Vagina (tissue), 2 donors: ENCODE results near the gene PXN. TPM values are rescaled to one million over a fixed set of nuclear protein-coding genes. Genes with fewer than 3 reads are reported as not detected.
"Not testable (repeated sequence)": the region's sequence is repeated elsewhere in the genome, so short reads cannot be mapped to it uniquely, and the experiment has no call there.

ENCODE experiments used
- DNase-seq, 2 donors: peaks; one replicate each; pipeline ENCODE4 v3.0.0-alpha.2; 2017; ENCODE audit errors: extremely low spot score in 2 of 2
- H3K27ac ChIP-seq: fragments of 200-600 bp; sonication (generic); one replicate; pipeline ENCODE4 v1.5.1; 2019
- H3K27me3 ChIP-seq: fragments of 200-600 bp; sonication (generic); one replicate; pipeline ENCODE4 v1.5.1; 2019
- H3K36me3 ChIP-seq, 2 donors: fragments of 200-600 bp; sonication (generic); one replicate each; pipeline ENCODE4 v1.5.1; 2017 to 2019
- H3K4me1 ChIP-seq: fragments of 200-600 bp; sonication (generic); one replicate; pipeline ENCODE4 v1.5.1; 2019
- H3K4me3 ChIP-seq, 2 donors: fragments of 200-600 bp; sonication (generic); 1 replicate in 1 of 2; 2 replicates in 1 of 2; pipeline ENCODE4 v1.5.1; 2016 to 2019
- H3K9me3 ChIP-seq: fragments of 200-600 bp; sonication (generic); one replicate; pipeline ENCODE4 v1.5.1; 2019
- CTCF ChIP-seq, 3 experiments: fragments of 450-650 bp in 2 of 3; fragments of 200-600 bp in 1 of 3; sonication (generic) in 1 of 3; IDR thresholded peaks; one replicate each; pipeline ENCODE4 v1.5.1; 2017 to 2019; ENCODE audit warnings: antibody characterized with exemption in 3 of 3, mild to moderate bottlenecking in 2 of 3, moderate library complexity in 2 of 3
- POLR2A ChIP-seq, 2 donors: fragments of 450-650 bp; IDR thresholded peaks; one replicate each; pipeline ENCODE4 v1.6.1; 2017; ENCODE audit warnings: antibody characterized with exemption in 2 of 2, mild to moderate bottlenecking in 2 of 2, moderate library complexity in 2 of 2
- POLR2AphosphoS5 ChIP-seq, 2 donors: sonication (generic); formaldehyde crosslinking; IDR thresholded peaks; one replicate each; pipeline ENCODE4 v1.9.0; 2017; ENCODE audit warnings: antibody characterized with exemption in 2 of 2, mild to moderate bottlenecking in 2 of 2, low read depth in 1 of 2; ENCODE audit not compliant: insufficient read depth in 1 of 2
- intact Hi-C: fragments of 100-400 bp; cut with DNase I; formaldehyde crosslinking; loops from one replicate; pipeline ENCODE4 v1.15.1; 2023
- total RNA-seq: library from RNA; depleted of rRNA; stranded (reverse); fragments of >200 nt; gene quantifications from one replicate; pipeline ENCODE4 v1.2.3, GENCODE V29; 2016

PXN gene
- total RNA-seq, 1 donor from 2014 or later, result 95.3 TPM

GRCh38 chr12:120249875-120250795 is 15.4 kb downstream of the PXN start:
- peak overlapping the region in 1 of 2 donors; percentile 2 for H3K4me3 ChIP-seq
- H3K36me3 ChIP-seq, result no peaks in the 10 kb centered on the region
- TF ChIP-seq CTCF (IDR thresholded peaks at IDR 0.05), result no peak
- TF ChIP-seq POLR2AphosphoS5 (IDR thresholded peaks at IDR 0.05; ENCODE audit: insufficient read depth in 1 of 2, low read depth in 1 of 2), result peak in 1 of 2 donors; percentile 38
- peak overlapping the region; percentile 67 for H3K27ac ChIP-seq
- no peak for DNase-seq
- intact Hi-C loops, result no loop called here
- peaks cover 73% of the 10 kb centered on the region for H3K4me1 ChIP-seq
- no peaks in the 10 kb centered on the region for H3K9me3 ChIP-seq
- H3K27me3 ChIP-seq, result no peaks in the 10 kb centered on the region

- Histone ChIP-seq H3K27ac (peak overlapping the region; percentile 67), H3K9me3 (no peaks in the 10 kb centered on the region), H3K27me3 (no peaks in the 10 kb centered on the region), H3K4me1 (peaks cover 78% of the 10 kb centered on the region), H3K4me3 (peak overlapping the region in 1 of 2 donors; percentile 2), H3K36me3 (no peaks in the 10 kb centered on the region)
- intact Hi-C loops, result no loop called here
- TF ChIP-seq POLR2A (IDR thresholded peaks at IDR 0.05) (no peak), CTCF (IDR thresholded peaks at IDR 0.05) (no peak), POLR2AphosphoS5 (IDR thresholded peaks at IDR 0.05; ENCODE audit: insufficient read depth in 1 of 2, low read depth in 1 of 2) (no peak)
- no peak for DNase-seq
Measured at GRCh38 chr12:120249266-120249874, 16.2 kb downstream of the PXN start.

GRCh38 chr12:120247621-120248030 is 17.9 kb downstream of the PXN start:
- Histone ChIP-seq H3K4me1 (peaks cover 78% of the 10 kb centered on the region), H3K9me3 (no peaks in the 10 kb centered on the region), H3K36me3 (no peaks in the 10 kb centered on the region), H3K27ac (peak overlapping the region; percentile 67), H3K4me3 (peak overlapping the region in 1 of 2 donors; percentile 7), H3K27me3 (no peaks in the 10 kb centered on the region)
- intact Hi-C loops, result no loop called here
- TF ChIP-seq CTCF (IDR thresholded peaks at IDR 0.05) (no peak), POLR2AphosphoS5 (IDR thresholded peaks at IDR 0.05; ENCODE audit: insufficient read depth in 1 of 2, low read depth in 1 of 2) (no peak), POLR2A (IDR thresholded peaks at IDR 0.05) (no peak)
- no peak for DNase-seq

- Histone ChIP-seq H3K4me1 (peaks cover 78% of the 10 kb centered on the region), H3K27ac (peak overlapping the region; percentile 67), H3K9me3 (no peaks in the 10 kb centered on the region), H3K27me3 (no peaks in the 10 kb centered on the region), H3K36me3 (no peaks in the 10 kb centered on the region), H3K4me3 (no peak overlapping the region)
- TF ChIP-seq CTCF (IDR thresholded peaks at IDR 0.05), result no peak
- TF ChIP-seq POLR2A (IDR thresholded peaks at IDR 0.05), result no peak
- TF ChIP-seq POLR2AphosphoS5 (IDR thresholded peaks at IDR 0.05; ENCODE audit: insufficient read depth in 1 of 2, low read depth in 1 of 2), result no peak
- no peak for DNase-seq
- intact Hi-C loops, result no loop called here
Measured at GRCh38 chr12:120247183-120247582, 18.3 kb downstream of the PXN start.

GRCh38 chr12:120246705-120247104 is 18.8 kb downstream of the PXN start:
- H3K27me3 ChIP-seq, H3K36me3 ChIP-seq, H3K27ac ChIP-seq, intact Hi-C loops, H3K9me3 ChIP-seq, DNase-seq, H3K4me3 ChIP-seq: not testable (repeated sequence)
- H3K4me1 ChIP-seq, result peaks cover 79% of the 10 kb centered on the region
